Astrocyte (in vitro differentiated cells and primary cell): Measurements from ENCODE around the gene VWA5B1.

Experiments used
- EZH2 ChIP-seq: IDR thresholded peaks from 2 replicates; pipeline ENCODE4 v1.6.1; 2012; ENCODE audit warnings: mild to moderate bottlenecking, low read length, inconsistent platforms; ENCODE audit not compliant: insufficient read depth
- TF ChIP-seq, protein P1 (sequence below): IDR thresholded peaks from 2 replicates; pipeline ENCODE4 v1.5.1; 2011; ENCODE audit warnings: low read depth, mild to moderate bottlenecking, inconsistent platforms, low read length, moderate library complexity; ENCODE audit not compliant: insufficient read depth

DNA sequence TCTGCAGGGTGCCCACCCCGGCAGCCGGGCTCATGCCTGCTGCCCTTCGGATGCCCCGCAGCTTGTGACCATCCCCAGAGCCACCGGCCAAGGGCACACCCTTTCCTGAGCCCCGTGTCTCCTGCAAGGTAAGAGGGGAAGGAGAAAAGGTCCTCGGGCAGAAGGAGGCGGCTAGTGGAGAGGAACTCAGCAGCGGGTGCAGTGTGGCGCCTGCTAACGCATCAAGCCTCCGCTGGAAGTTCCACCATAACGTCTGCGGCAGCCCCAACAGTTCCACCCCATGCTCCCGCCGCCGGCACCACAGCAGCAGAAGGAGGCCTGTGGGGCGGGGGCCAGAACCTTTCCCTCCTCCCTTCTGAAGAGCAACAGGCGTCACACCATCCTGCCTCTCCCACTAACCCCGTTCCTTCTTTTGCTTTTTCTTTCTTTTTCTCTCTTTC is 990 bp downstream of the VWA5B1 start:
- TF ChIP-seq, protein P1, sequence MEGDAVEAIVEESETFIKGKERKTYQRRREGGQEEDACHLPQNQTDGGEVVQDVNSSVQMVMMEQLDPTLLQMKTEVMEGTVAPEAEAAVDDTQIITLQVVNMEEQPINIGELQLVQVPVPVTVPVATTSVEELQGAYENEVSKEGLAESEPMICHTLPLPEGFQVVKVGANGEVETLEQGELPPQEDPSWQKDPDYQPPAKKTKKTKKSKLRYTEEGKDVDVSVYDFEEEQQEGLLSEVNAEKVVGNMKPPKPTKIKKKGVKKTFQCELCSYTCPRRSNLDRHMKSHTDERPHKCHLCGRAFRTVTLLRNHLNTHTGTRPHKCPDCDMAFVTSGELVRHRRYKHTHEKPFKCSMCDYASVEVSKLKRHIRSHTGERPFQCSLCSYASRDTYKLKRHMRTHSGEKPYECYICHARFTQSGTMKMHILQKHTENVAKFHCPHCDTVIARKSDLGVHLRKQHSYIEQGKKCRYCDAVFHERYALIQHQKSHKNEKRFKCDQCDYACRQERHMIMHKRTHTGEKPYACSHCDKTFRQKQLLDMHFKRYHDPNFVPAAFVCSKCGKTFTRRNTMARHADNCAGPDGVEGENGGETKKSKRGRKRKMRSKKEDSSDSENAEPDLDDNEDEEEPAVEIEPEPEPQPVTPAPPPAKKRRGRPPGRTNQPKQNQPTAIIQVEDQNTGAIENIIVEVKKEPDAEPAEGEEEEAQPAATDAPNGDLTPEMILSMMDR = no peak
- TF ChIP-seq EZH2 = peak; percentile 59
